ENCODE results near the gene FGFRL1.

DNA sequence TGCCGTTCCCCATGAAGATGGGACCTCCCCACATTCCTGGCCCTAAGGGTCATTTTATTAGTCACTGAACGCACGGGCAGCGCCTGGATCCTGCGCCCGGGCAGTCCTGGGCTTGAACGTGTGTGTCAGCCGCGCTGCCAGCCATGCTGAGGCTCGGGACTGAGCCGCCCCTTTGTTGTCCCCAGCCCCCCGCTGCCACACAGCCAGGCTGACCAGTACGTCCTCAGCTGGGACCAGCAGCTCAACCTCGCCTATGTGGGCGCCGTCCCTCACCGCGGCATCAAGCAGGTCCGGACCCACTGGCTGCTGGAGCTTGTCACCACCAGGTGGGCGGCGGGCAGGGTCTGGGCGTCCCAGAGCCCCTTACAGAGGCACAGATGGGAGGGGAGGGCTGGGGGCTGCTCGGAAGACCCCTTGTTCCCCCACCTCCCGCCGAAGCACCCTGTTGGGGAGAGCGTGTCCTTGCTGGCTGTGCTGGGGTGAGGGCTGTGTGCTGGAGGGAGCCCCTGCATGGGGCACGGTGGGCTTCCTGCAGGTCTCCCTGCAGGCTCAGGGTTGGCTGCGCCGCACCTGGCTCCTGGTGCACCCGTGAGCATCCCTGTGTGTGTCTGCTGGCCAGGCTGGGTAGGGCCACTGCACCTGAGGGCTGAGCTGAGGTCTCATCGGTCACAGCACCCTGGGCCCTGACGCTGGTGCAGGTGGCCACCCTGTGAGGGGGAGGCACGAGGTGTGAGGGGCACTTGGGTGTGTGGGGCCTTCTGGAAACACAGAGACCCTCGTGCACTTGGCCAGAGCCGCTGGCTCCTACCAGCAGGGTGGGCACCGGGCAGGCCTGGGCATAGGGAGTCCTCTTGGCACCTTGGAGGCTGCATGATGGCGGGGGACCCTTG lies 23.6 kb upstream of the FGFRL1 start:
- TF ChIP-seq EZH2 (IDR thresholded peaks at IDR 0.05; ENCODE audit: borderline replicate concordance, insufficient read depth, low read length, poor library complexity, severe bottlenecking) (no peak), EP300 (conservative IDR thresholded peaks at IDR 0.05; ENCODE audit: poor library complexity, severe bottlenecking) (no peak), MXI1 (conservative IDR thresholded peaks at IDR 0.05; ENCODE audit: poor library complexity, severe bottlenecking) (no peak), POLR2AphosphoS5 (IDR thresholded peaks at IDR 0.05) (no peak), TAF1 (IDR thresholded peaks at IDR 0.05; ENCODE audit: low read depth) (no peak), RAD21 (conservative IDR thresholded peaks at IDR 0.05) (no peak)
- TF ChIP-seq, protein P1, sequence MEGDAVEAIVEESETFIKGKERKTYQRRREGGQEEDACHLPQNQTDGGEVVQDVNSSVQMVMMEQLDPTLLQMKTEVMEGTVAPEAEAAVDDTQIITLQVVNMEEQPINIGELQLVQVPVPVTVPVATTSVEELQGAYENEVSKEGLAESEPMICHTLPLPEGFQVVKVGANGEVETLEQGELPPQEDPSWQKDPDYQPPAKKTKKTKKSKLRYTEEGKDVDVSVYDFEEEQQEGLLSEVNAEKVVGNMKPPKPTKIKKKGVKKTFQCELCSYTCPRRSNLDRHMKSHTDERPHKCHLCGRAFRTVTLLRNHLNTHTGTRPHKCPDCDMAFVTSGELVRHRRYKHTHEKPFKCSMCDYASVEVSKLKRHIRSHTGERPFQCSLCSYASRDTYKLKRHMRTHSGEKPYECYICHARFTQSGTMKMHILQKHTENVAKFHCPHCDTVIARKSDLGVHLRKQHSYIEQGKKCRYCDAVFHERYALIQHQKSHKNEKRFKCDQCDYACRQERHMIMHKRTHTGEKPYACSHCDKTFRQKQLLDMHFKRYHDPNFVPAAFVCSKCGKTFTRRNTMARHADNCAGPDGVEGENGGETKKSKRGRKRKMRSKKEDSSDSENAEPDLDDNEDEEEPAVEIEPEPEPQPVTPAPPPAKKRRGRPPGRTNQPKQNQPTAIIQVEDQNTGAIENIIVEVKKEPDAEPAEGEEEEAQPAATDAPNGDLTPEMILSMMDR (IDR thresholded peaks at IDR 0.05; ENCODE audit: poor library complexity, severe bottlenecking), result no peak
- TF ChIP-seq, protein P2, sequence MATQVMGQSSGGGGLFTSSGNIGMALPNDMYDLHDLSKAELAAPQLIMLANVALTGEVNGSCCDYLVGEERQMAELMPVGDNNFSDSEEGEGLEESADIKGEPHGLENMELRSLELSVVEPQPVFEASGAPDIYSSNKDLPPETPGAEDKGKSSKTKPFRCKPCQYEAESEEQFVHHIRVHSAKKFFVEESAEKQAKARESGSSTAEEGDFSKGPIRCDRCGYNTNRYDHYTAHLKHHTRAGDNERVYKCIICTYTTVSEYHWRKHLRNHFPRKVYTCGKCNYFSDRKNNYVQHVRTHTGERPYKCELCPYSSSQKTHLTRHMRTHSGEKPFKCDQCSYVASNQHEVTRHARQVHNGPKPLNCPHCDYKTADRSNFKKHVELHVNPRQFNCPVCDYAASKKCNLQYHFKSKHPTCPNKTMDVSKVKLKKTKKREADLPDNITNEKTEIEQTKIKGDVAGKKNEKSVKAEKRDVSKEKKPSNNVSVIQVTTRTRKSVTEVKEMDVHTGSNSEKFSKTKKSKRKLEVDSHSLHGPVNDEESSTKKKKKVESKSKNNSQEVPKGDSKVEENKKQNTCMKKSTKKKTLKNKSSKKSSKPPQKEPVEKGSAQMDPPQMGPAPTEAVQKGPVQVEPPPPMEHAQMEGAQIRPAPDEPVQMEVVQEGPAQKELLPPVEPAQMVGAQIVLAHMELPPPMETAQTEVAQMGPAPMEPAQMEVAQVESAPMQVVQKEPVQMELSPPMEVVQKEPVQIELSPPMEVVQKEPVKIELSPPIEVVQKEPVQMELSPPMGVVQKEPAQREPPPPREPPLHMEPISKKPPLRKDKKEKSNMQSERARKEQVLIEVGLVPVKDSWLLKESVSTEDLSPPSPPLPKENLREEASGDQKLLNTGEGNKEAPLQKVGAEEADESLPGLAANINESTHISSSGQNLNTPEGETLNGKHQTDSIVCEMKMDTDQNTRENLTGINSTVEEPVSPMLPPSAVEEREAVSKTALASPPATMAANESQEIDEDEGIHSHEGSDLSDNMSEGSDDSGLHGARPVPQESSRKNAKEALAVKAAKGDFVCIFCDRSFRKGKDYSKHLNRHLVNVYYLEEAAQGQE (IDR thresholded peaks at IDR 0.05; ENCODE audit: borderline replicate concordance), result no peak

Data from neural cell (in vitro differentiated cells).